Measurements from ENCODE around the gene THSD7B. TPM values are rescaled to one million over a fixed set of nuclear protein-coding genes. Genes with fewer than 3 reads are reported as not detected.

The THSD7B gene
- total RNA-seq, 1 experiment from 2014 or later, result not detected

GRCh38 chr2:136818839-136819238 lies 53.5 kb downstream of the THSD7B start:
- DNase-seq (ENCODE audit: low read depth), result no peak

GRCh38 chr2:136823291-136823690 lies 57.9 kb downstream of the THSD7B start:
- DNase-seq (ENCODE audit: low read depth), result no peak

GRCh38 chr2:136828162-136828561 lies 62.8 kb downstream of the THSD7B start:
- DNase-seq (ENCODE audit: low read depth), result no peak

GRCh38 chr2:136828774-136829173 lies 63.4 kb downstream of the THSD7B start:
- DNase-seq (ENCODE audit: low read depth), result no peak

- DNase-seq (ENCODE audit: low read depth), result no peak
Observed at GRCh38 chr2:136844546-136844945, 79.2 kb downstream of the THSD7B start.

- no peak for DNase-seq (ENCODE audit: low read depth)
Observed at GRCh38 chr2:136858656-136859055, 93.3 kb downstream of the THSD7B start.

- DNase-seq (ENCODE audit: low read depth), result no peak
Observed at GRCh38 chr2:136860443-136860958, 95.2 kb downstream of the THSD7B start.

GRCh38 chr2:136863468-136863867 lies 98.1 kb downstream of the THSD7B start:
- no peak for DNase-seq (ENCODE audit: low read depth)

- DNase-seq (ENCODE audit: low read depth), result no peak
Observed at GRCh38 chr2:136863874-136864273, 98.5 kb downstream of the THSD7B start.

GRCh38 chr2:136871424-136871823 lies 106.1 kb downstream of the THSD7B start:
- DNase-seq (ENCODE audit: low read depth), result no peak

- DNase-seq (ENCODE audit: low read depth), result no peak
Observed at GRCh38 chr2:136874258-136874657, 108.9 kb downstream of the THSD7B start.

- DNase-seq (ENCODE audit: low read depth), result no peak
Observed at GRCh38 chr2:136891100-136891499, 125.8 kb downstream of the THSD7B start.

- DNase-seq (ENCODE audit: low read depth), result no peak
Observed at GRCh38 chr2:136894007-136894634, 128.8 kb downstream of the THSD7B start.

- DNase-seq (ENCODE audit: low read depth), result no peak
Observed at GRCh38 chr2:136901732-136902131, 136.4 kb downstream of the THSD7B start.

- DNase-seq (ENCODE audit: low read depth), result no peak
Observed at GRCh38 chr2:136905779-136906178, 140.4 kb downstream of the THSD7B start.

- no peak for DNase-seq (ENCODE audit: low read depth)
Observed at GRCh38 chr2:136909777-136910176, 144.4 kb downstream of the THSD7B start.

GRCh38 chr2:136916131-136916530 lies 150.8 kb downstream of the THSD7B start:
- DNase-seq (ENCODE audit: low read depth), result no peak

GRCh38 chr2:136917411-136917881 lies 152.1 kb downstream of the THSD7B start:
- DNase-seq (ENCODE audit: low read depth), result no peak

- no peak for DNase-seq (ENCODE audit: low read depth)
Observed at GRCh38 chr2:136919682-136920081, 154.3 kb downstream of the THSD7B start.

GRCh38 chr2:136920652-136921333 lies 155.4 kb downstream of the THSD7B start:
- DNase-seq (ENCODE audit: low read depth), result no peak

- DNase-seq (ENCODE audit: low read depth), result no peak
Observed at GRCh38 chr2:136927156-136927555, 161.8 kb downstream of the THSD7B start.

GRCh38 chr2:136929531-136929930 lies 164.2 kb downstream of the THSD7B start:
- DNase-seq (ENCODE audit: low read depth), result no peak

GRCh38 chr2:136932700-136933099 lies 167.4 kb downstream of the THSD7B start:
- DNase-seq (ENCODE audit: low read depth), result no peak
